Left lung (tissue), 10 donors: Measurements from ENCODE around the gene SLC35F5. TPM values are rescaled to one million over a fixed set of nuclear protein-coding genes. Genes with fewer than 3 reads are reported as not detected.
"Not testable (repeated sequence)": the region's sequence is repeated elsewhere in the genome, so short reads cannot be mapped to it uniquely, and the experiment has no call there.

Source experiments
- ATAC-seq: fragments of 200-7000 bp; cut with Tn5 transposase; one replicate; pipeline ENCODE4 v1.9.1; 2020; ENCODE audit warnings: moderate library complexity
- DNase-seq, 4 donors: peaks; one replicate each; pipeline ENCODE4 v3.0.0-alpha.2; 2013 to 2020
- H3K27ac ChIP-seq, 2 donors: fragments of 200-600 bp; sonication (generic) in 1 of 2; one replicate each; pipeline versions ENCODE4 v1.5.0 to v1.8.0; 2020 to 2021
- H3K27me3 ChIP-seq, 2 donors: fragments of 200-600 bp; sonication (generic) in 1 of 2; one replicate each; pipeline versions ENCODE4 v1.5.0 to v1.8.0; 2020 to 2021
- H3K36me3 ChIP-seq, 2 donors: fragments of 200-600 bp; sonication (generic) in 1 of 2; one replicate each; pipeline versions ENCODE4 v1.5.0 to v1.8.0; 2020 to 2021
- H3K4me1 ChIP-seq, 2 donors: fragments of 200-600 bp; one replicate each; pipeline ENCODE4 v1.8.0; 2021
- H3K4me3 ChIP-seq, 2 donors: fragments of 200-600 bp; sonication (generic) in 1 of 2; one replicate each; pipeline versions ENCODE4 v1.5.0 to v1.8.0; 2020 to 2021; ENCODE audit warnings: mild to moderate bottlenecking in 1 of 2
- H3K9me3 ChIP-seq, 2 donors: fragments of 200-600 bp; sonication (generic) in 1 of 2; one replicate each; pipeline versions ENCODE4 v1.5.0 to v1.8.0; 2020 to 2021
- intact Hi-C, 2 donors: fragments of 100-400 bp; cut with DNase I; formaldehyde crosslinking; loops; one replicate each; pipeline versions ENCODE4 v1.11.2 to v1.14.2; 2022
- polyA plus RNA-seq, 6 donors: library from polyadenylated mRNA; unstranded; fragments of 120-200 nt; gene quantifications; one replicate each; pipeline ENCODE4 v1.2.1, GENCODE V29; 2013; ENCODE audit not compliant: insufficient read length in 6 of 6
- total RNA-seq, 2 donors: library from RNA; stranded (reverse); fragmentation: NEBNext Ultra II Directional; extraction: Animal tissue kit (Norgen Biotek cat#: 25700); gene quantifications; one replicate each; pipeline ENCODE4 v1.2.1, GENCODE V29; 2021
- TF ChIP-seq, protein P1 (sequence below), 2 donors: fragments of 200-600 bp; sonication (generic) in 1 of 2; IDR thresholded peaks; one replicate each; pipeline versions ENCODE4 v1.5.0 to v1.8.0; 2021; ENCODE audit warnings: antibody characterized with exemption in 2 of 2
- donor health status: DM: no; HTN: yes; CAD: no.
- donor health status: DM: no; HTN: no; CAD: no.

Gene SLC35F5
- total and polyA plus RNA-seq, 8 donors: 75.7 to 111 (median 100) TPM

DNA sequence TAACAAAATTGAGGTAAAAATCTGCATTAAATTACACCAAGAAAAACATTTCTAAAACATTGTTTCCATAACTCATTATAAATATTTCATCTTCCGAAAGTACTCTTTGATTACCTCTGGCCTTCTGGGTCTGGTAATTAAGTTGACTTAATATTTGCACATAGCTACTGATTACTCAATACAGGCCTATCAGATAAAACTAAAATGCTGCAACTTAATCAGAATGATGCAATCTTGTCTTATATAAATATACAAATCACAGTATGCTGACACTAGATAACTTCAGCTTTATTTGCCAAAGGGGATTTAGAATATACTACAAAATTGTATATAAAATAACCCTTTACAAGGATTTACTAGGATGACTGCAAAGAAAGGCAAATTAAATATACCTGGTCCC is 49.3 kb downstream of the SLC35F5 start:
- no peaks in the 10 kb centered on the region for H3K9me3 ChIP-seq
- DNase-seq (peak in 2 of 4 donors; percentile 43 to 49), ATAC-seq (peak; percentile 19)
- no peaks in the 10 kb centered on the region for H3K27me3 ChIP-seq
- intact Hi-C loops: no loop called here
- H3K27ac ChIP-seq: no peak overlapping the region
- H3K4me1 ChIP-seq: no peaks in the 10 kb centered on the region
- H3K4me3 ChIP-seq: no peak overlapping the region
- peaks cover 0 to 14% of the 10 kb centered on the region in 2 donors for H3K36me3 ChIP-seq
- TF ChIP-seq, protein P1, sequence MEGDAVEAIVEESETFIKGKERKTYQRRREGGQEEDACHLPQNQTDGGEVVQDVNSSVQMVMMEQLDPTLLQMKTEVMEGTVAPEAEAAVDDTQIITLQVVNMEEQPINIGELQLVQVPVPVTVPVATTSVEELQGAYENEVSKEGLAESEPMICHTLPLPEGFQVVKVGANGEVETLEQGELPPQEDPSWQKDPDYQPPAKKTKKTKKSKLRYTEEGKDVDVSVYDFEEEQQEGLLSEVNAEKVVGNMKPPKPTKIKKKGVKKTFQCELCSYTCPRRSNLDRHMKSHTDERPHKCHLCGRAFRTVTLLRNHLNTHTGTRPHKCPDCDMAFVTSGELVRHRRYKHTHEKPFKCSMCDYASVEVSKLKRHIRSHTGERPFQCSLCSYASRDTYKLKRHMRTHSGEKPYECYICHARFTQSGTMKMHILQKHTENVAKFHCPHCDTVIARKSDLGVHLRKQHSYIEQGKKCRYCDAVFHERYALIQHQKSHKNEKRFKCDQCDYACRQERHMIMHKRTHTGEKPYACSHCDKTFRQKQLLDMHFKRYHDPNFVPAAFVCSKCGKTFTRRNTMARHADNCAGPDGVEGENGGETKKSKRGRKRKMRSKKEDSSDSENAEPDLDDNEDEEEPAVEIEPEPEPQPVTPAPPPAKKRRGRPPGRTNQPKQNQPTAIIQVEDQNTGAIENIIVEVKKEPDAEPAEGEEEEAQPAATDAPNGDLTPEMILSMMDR (IDR thresholded peaks at IDR 0.05): no peak

- Histone ChIP-seq H3K4me3 (no peak overlapping the region), H3K27ac (no peak overlapping the region), H3K36me3 (peaks cover 0 to 13% of the 10 kb centered on the region in 2 donors), H3K27me3 (no peaks in the 10 kb centered on the region), H3K4me1 (no peaks in the 10 kb centered on the region), H3K9me3 (no peaks in the 10 kb centered on the region)
- TF ChIP-seq, protein P1 (IDR thresholded peaks at IDR 0.05): no peak
- intact Hi-C loops: no loop called here
- ATAC-seq (no peak), DNase-seq (no peak)
Measured at GRCh38 chr2:113705982-113706523, 50.4 kb downstream of the SLC35F5 start.

- H3K4me3 ChIP-seq, H3K27ac ChIP-seq, H3K4me1 ChIP-seq, ATAC-seq, H3K27me3 ChIP-seq, H3K9me3 ChIP-seq, intact Hi-C loops: not testable (repeated sequence)
- DNase-seq: peak in 1 of 4 donors; percentile 65
- H3K36me3 ChIP-seq: peaks cover 0 to 13% of the 10 kb centered on the region in 2 donors
Measured at GRCh38 chr2:113704300-113704993, 52.0 kb downstream of the SLC35F5 start.

DNA sequence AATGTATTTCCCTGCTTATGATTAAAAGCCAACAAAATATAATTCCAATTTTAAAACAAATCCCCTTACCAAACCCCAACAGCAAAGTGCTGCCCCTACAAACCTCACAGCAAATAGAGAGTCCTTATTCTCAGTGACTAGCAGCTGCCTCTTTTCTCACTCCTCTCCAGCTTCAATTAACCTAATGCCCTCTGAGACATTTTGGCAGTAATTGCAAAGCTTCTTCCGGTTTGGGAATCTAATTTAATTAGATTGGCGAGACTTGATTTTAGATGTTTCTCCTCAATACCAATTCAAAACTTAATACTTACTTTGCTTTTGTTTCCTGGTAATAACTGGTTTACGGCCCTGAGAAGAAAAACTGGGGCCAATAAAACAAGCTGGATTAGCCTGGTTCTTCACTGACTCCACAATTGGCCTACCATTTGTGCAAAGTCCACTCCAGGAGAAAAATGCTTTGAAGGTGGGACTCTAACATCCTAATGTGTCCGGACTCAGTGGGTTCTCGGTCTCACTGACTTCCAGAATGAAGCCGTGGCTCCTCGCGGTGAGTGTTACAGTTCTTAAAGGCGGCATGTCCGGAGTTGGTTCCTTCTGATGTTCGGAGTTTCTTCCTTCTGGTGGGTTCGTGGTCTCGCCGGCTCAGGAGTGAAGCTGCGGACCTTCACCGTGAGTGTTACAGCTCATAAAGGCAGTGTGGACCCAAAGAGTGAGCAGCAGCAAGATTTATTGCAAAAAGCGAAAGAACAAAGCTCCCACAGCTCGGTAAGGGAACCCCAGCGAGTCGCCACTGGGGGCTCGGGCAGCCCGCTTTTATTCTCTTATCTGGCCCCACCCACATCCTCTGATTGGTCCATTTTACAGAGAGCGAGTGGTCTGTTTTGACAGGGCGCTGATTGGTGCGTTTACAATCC is 52.8 kb downstream of the SLC35F5 start:
- Histone ChIP-seq H3K27me3 (no peaks in the 10 kb centered on the region), H3K4me3 (no peak overlapping the region), H3K36me3 (peaks cover 0 to 13% of the 10 kb centered on the region in 2 donors), H3K9me3 (no peaks in the 10 kb centered on the region), H3K27ac (peak overlapping the region in 1 of 2 donors; percentile 8), H3K4me1 (peaks cover 0 to 6% of the 10 kb centered on the region in 2 donors)
- peak in 2 of 4 donors; percentile 70 to 71 for DNase-seq
- ATAC-seq: no peak
- TF ChIP-seq, protein P1 (IDR thresholded peaks at IDR 0.05): no peak
- intact Hi-C loops: no loop called here

DNA sequence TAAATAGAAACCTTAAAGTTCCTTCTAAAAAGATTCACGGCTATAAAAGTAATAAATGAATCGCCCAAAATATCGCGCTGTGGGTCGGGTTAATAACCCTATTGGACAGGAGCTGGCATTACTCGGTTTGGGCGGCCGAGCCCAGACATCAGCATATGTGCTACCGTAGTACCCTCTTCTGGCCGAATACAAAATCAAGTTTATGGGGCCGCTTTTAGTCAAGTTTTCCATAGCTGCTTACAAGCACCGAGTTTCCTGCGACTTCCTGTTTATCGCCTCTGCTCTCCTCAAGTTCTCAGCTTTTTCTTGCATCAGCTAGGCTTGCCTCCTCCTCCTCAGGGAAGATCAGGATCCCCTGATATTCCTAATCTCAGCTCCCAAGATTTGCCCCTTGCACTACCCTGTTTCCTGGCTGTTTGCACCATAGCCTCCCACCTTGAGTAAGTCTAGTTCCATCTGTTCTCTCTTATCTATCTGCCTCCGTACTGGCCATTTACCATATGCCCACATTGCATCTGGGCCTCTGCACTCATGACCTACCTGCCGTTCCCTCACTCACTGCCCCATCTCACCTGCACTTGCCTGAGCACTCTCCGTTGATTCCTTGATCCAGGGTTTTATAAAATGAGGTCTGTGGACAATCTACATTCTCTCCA is 56.1 kb downstream of the SLC35F5 start:
- Histone ChIP-seq H3K27ac (no peak overlapping the region), H3K4me3 (no peak overlapping the region), H3K9me3 (no peaks in the 10 kb centered on the region), H3K27me3 (no peaks in the 10 kb centered on the region), H3K4me1 (peaks cover 0 to 6% of the 10 kb centered on the region in 2 donors), H3K36me3 (peaks cover 0 to 11% of the 10 kb centered on the region in 2 donors)
- DNase-seq (peak in 1 of 4 donors; percentile 45), ATAC-seq (peak; percentile 66)
- TF ChIP-seq, protein P1 (IDR thresholded peaks at IDR 0.05): no peak
- intact Hi-C loops: no loop called here
